Measurements from ENCODE around the gene TRHDE.

DNA sequence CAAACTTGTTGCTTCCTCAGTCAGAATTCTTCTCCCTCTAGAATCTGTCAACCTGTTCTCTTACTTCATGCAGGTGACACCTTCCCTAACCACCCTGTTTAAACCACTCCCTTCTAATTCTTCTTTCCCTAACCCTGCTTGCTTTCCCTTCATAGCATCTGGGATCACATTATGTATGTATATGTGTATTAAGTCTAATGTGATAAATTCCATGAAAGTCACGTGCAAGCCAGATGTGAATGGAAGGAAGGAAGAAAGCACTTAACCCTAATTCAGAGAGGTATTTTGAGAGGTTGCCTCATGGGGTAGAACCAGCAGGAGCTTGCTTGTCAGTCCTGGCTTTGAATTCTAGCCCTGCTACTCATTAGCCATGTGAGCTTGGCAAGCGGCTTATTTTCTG lies 340.0 kb downstream of the TRHDE start:
- TF ChIP-seq, protein P1, sequence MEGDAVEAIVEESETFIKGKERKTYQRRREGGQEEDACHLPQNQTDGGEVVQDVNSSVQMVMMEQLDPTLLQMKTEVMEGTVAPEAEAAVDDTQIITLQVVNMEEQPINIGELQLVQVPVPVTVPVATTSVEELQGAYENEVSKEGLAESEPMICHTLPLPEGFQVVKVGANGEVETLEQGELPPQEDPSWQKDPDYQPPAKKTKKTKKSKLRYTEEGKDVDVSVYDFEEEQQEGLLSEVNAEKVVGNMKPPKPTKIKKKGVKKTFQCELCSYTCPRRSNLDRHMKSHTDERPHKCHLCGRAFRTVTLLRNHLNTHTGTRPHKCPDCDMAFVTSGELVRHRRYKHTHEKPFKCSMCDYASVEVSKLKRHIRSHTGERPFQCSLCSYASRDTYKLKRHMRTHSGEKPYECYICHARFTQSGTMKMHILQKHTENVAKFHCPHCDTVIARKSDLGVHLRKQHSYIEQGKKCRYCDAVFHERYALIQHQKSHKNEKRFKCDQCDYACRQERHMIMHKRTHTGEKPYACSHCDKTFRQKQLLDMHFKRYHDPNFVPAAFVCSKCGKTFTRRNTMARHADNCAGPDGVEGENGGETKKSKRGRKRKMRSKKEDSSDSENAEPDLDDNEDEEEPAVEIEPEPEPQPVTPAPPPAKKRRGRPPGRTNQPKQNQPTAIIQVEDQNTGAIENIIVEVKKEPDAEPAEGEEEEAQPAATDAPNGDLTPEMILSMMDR (IDR thresholded peaks at IDR 0.05): no peak
- TF ChIP-seq MYC (IDR thresholded peaks at IDR 0.05; ENCODE audit: borderline replicate concordance, low read length) (no peak), REST (IDR thresholded peaks at IDR 0.05) (no peak), POLR2A (IDR thresholded peaks at IDR 0.05; ENCODE audit: low read length) (no peak), RARB (CRISPR knock-in tag; IDR thresholded peaks at IDR 0.05) (no peak), RFX5 (IDR thresholded peaks at IDR 0.05) (no peak), CHD4 (IDR thresholded peaks at IDR 0.05; ENCODE audit: borderline replicate concordance) (no peak), EP300 (IDR thresholded peaks at IDR 0.05) (no peak), RCOR1 (IDR thresholded peaks at IDR 0.05; ENCODE audit: low read depth, low read length) (no peak), ELK1 (IDR thresholded peaks at IDR 0.05; ENCODE audit: low read depth, low read length) (no peak), BHLHE40 (IDR thresholded peaks at IDR 0.05; ENCODE audit: low read depth, low read length) (no peak)
- TF ChIP-seq, protein P2, sequence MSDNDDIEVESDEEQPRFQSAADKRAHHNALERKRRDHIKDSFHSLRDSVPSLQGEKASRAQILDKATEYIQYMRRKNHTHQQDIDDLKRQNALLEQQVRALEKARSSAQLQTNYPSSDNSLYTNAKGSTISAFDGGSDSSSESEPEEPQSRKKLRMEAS (IDR thresholded peaks at IDR 0.05): no peak

Data from A549 (cell line).